HS-5 (cell line): ENCODE measurements around the gene FNIP2.
A peak's percentile ranks its signal among the peaks of the same experiment; 100 is the strongest.
"Not testable (repeated sequence)": the region's sequence is repeated elsewhere in the genome, so short reads cannot be mapped to it uniquely, and the experiment has no call there.

Source experiments
- DNase-seq: peaks from one replicate; pipeline ENCODE4 v3.0.0-alpha.2; 2012; ENCODE audit warnings: low read depth

FNIP2 gene

GRCh38 chr4:158793430-158793829 is 24.6 kb downstream of the FNIP2 start:
- not testable (repeated sequence) for DNase-seq

- DNase-seq: no peak
Observed at GRCh38 chr4:158796370-158797140, 27.7 kb downstream of the FNIP2 start.

- DNase-seq: no peak
Observed at GRCh38 chr4:158798062-158798461, 29.2 kb downstream of the FNIP2 start.

- no peak for DNase-seq
Observed at GRCh38 chr4:158799013-158799770, 30.4 kb downstream of the FNIP2 start.

- DNase-seq: no peak
Observed at GRCh38 chr4:158799856-158800255, 31.0 kb downstream of the FNIP2 start.

GRCh38 chr4:158801066-158801465 is 32.2 kb downstream of the FNIP2 start:
- DNase-seq: no peak

GRCh38 chr4:158801677-158802076 is 32.9 kb downstream of the FNIP2 start:
- no peak for DNase-seq

- no peak for DNase-seq
Observed at GRCh38 chr4:158802914-158803313, 34.1 kb downstream of the FNIP2 start.

GRCh38 chr4:158805635-158806471 is 37.0 kb downstream of the FNIP2 start:
- no peak for DNase-seq

GRCh38 chr4:158807691-158808090 is 38.9 kb downstream of the FNIP2 start:
- DNase-seq: no peak

GRCh38 chr4:158808399-158808798 is 39.6 kb downstream of the FNIP2 start:
- no peak for DNase-seq

- not testable (repeated sequence) for DNase-seq
Observed at GRCh38 chr4:158809208-158809607, 40.4 kb downstream of the FNIP2 start.

GRCh38 chr4:158809611-158810486 is 41.0 kb downstream of the FNIP2 start:
- DNase-seq: no peak

GRCh38 chr4:158810487-158811215 is 41.8 kb downstream of the FNIP2 start:
- peak; percentile 81 for DNase-seq

- DNase-seq: no peak
Observed at GRCh38 chr4:158811216-158811540, 42.4 kb downstream of the FNIP2 start.

- no peak for DNase-seq
Observed at GRCh38 chr4:158811704-158812103, 42.9 kb downstream of the FNIP2 start.

GRCh38 chr4:158812133-158812532 is 43.3 kb downstream of the FNIP2 start:
- no peak for DNase-seq

GRCh38 chr4:158812543-158812942 is 43.7 kb downstream of the FNIP2 start:
- no peak for DNase-seq

GRCh38 chr4:158813113-158813512 is 44.3 kb downstream of the FNIP2 start:
- DNase-seq: no peak

- no peak for DNase-seq
Observed at GRCh38 chr4:158814207-158814606, 45.4 kb downstream of the FNIP2 start.
